ENCODE results near the gene GSN.

The GSN gene

DNA sequence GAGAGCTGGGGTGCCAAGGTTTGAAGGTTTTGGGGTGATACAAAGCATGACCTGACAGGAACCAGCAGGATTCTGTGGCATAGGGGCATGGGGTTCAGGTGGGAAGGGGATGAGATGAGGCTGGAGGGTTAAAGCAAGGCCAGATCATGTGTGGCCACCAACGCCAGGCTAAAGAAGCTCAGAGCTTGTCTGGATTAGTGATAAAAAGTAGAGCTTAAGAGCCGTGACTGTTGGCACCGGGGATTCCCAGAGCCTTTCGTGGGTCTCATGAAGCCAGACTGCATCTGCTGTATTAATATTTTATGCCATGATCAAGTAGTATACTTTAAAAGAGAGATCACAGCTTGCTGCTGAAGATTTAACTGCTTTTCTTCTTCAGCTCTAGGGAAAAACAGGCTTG, 8.5 kb upstream of the GSN start:
- TF ChIP-seq, protein P1, sequence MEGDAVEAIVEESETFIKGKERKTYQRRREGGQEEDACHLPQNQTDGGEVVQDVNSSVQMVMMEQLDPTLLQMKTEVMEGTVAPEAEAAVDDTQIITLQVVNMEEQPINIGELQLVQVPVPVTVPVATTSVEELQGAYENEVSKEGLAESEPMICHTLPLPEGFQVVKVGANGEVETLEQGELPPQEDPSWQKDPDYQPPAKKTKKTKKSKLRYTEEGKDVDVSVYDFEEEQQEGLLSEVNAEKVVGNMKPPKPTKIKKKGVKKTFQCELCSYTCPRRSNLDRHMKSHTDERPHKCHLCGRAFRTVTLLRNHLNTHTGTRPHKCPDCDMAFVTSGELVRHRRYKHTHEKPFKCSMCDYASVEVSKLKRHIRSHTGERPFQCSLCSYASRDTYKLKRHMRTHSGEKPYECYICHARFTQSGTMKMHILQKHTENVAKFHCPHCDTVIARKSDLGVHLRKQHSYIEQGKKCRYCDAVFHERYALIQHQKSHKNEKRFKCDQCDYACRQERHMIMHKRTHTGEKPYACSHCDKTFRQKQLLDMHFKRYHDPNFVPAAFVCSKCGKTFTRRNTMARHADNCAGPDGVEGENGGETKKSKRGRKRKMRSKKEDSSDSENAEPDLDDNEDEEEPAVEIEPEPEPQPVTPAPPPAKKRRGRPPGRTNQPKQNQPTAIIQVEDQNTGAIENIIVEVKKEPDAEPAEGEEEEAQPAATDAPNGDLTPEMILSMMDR (IDR thresholded peaks at IDR 0.05) = no peak
- H3K9me3 ChIP-seq = no peaks in the 10 kb centered on the region
- H3K27me3 ChIP-seq = no peaks in the 10 kb centered on the region
- no peaks in the 10 kb centered on the region for H3K36me3 ChIP-seq
- H3K4me1 ChIP-seq (ENCODE audit: control insufficient read depth in 1 of 2, insufficient read depth in 1 of 2, low read depth in 1 of 2, low read length in 1 of 2) = peaks cover 25 to 50% of the 10 kb centered on the region in 2 experiments
- no peak overlapping the region for H3K4me3 ChIP-seq (ENCODE audit: low read depth in 1 of 2, low read length in 1 of 2)
- no peak overlapping the region for H3K27ac ChIP-seq

DNA sequence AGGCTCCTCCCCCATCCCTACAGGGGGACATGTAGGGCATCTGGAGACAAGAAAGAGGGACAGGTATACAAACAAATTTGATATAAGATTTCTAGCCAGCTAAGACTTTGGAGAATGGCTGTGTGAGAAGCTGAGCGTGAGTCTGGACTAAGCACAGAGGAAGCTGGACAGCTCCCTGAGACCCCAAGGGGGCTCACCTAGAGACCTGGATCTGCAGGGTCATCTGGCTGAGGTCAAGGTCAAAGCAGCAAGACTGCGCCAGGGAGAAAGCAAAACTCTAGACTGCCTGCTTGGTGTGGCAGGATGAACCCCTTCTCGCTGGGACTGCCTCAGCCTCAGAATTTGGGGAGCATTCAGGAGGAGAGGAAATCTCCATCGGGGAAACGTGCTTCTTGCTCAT, 8.0 kb upstream of the GSN start:
- H3K27me3 ChIP-seq = no peaks in the 10 kb centered on the region
- no peak overlapping the region for H3K4me3 ChIP-seq (ENCODE audit: low read depth in 1 of 2, low read length in 1 of 2)
- H3K9me3 ChIP-seq = no peaks in the 10 kb centered on the region
- peaks cover 27 to 50% of the 10 kb centered on the region in 2 experiments for H3K4me1 ChIP-seq (ENCODE audit: control insufficient read depth in 1 of 2, insufficient read depth in 1 of 2, low read depth in 1 of 2, low read length in 1 of 2)
- no peaks in the 10 kb centered on the region for H3K36me3 ChIP-seq
- TF ChIP-seq, protein P1 (IDR thresholded peaks at IDR 0.05) = no peak
- no peak overlapping the region for H3K27ac ChIP-seq

DNA sequence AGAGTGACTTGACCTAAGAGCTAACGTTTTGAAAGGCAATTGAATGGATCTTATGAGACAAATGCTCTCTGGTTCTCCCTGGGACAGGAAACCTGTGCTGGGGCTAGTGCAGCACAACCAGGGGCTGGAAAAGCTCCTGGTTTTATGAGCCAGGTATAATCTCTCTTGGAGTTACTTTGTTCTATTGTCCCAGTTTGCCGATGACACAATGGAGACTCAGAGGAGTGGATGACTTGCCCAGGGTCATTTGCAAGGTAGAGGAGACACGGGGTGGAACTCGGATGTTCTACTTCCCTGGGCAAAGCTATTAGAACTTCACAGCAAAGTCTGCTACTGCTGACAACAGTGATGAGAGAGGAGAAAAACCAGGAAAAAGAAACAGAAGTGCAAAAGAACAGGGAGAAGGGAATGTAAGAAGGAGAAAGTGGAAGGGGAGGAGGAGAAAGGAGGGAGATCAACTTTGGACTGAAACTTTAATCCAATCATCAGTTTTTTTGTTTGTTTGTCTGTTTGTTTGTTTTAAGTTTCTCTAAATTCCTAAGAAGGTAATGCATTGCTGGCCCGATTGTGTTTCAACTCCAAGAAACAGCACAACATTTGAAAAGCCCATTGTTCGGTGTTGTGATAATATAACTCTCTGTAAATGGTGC, 7.4 kb upstream of the GSN start:
- no peaks in the 10 kb centered on the region for H3K9me3 ChIP-seq
- H3K4me1 ChIP-seq (ENCODE audit: control insufficient read depth in 1 of 2, insufficient read depth in 1 of 2, low read depth in 1 of 2, low read length in 1 of 2) = peaks cover 34 to 54% of the 10 kb centered on the region in 2 experiments
- TF ChIP-seq, protein P1 (IDR thresholded peaks at IDR 0.05) = no peak
- H3K27ac ChIP-seq = no peak overlapping the region
- H3K27me3 ChIP-seq = no peaks in the 10 kb centered on the region
- H3K4me3 ChIP-seq (ENCODE audit: low read depth in 1 of 2, low read length in 1 of 2) = no peak overlapping the region
- H3K36me3 ChIP-seq = no peaks in the 10 kb centered on the region

DNA sequence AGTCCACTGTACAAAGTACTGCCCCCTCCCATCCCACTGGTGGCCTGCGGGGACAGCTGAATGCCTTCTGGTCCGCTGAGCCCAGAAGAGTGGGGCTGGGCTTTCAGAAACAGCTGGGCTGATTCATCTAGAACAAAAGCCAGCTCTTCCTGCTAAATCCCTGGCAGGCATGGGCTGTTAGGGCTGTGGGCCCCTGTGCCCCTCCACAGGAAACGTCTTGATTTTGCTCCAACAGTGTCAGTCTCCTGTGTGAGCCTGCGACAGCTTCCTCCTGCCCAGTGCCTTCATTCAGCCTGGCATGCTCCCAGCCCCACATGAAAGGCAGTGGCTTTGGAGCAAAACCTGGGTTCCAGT, 6.9 kb upstream of the GSN start:
- no peak overlapping the region for H3K27ac ChIP-seq
- no peaks in the 10 kb centered on the region for H3K27me3 ChIP-seq
- no peak overlapping the region for H3K4me3 ChIP-seq (ENCODE audit: low read depth in 1 of 2, low read length in 1 of 2)
- H3K36me3 ChIP-seq = no peaks in the 10 kb centered on the region
- TF ChIP-seq, protein P1 (IDR thresholded peaks at IDR 0.05) = no peak
- H3K4me1 ChIP-seq (ENCODE audit: control insufficient read depth in 1 of 2, insufficient read depth in 1 of 2, low read depth in 1 of 2, low read length in 1 of 2) = peaks cover 39 to 59% of the 10 kb centered on the region in 2 experiments
- no peaks in the 10 kb centered on the region for H3K9me3 ChIP-seq

DNA sequence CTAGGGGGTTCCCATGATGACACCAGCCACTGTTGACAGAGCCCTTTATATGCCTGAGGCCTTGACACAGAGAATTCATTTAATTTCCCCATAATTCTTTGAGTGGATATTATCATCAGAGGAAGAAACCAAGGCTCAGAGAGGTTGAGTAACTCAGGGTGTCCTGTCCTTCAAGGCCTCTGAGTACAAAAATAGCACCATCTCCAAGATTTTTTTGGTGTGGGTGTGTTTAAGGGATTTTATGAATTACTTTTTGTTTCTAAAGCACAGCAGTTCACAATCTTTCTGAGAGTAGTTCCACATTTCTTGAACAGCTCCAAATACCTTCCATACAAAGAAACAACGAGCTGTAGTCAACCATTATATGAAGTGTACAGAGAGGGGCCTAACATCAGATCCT, 6.2 kb upstream of the GSN start:
- Histone ChIP-seq H3K4me1 (ENCODE audit: control insufficient read depth in 1 of 2, insufficient read depth in 1 of 2, low read depth in 1 of 2, low read length in 1 of 2) (peaks cover 45 to 66% of the 10 kb centered on the region in 2 experiments), H3K27ac (no peak overlapping the region), H3K36me3 (no peaks in the 10 kb centered on the region), H3K4me3 (ENCODE audit: low read depth in 1 of 2, low read length in 1 of 2) (no peak overlapping the region), H3K9me3 (no peaks in the 10 kb centered on the region), H3K27me3 (no peaks in the 10 kb centered on the region)
- TF ChIP-seq, protein P1 (IDR thresholded peaks at IDR 0.05) = no peak

Data from neutrophil (primary cell).